NB4 (cell line): ENCODE measurements around the gene TRIM31.

Source experiments
- MYC ChIP-seq: IDR thresholded peaks from 2 replicates; pipeline ENCODE4 v1.6.1; 2011; ENCODE audit warnings: low read depth, low read length
- POLR2A ChIP-seq: IDR thresholded peaks from 2 replicates; pipeline ENCODE4 v1.6.1; 2011; ENCODE audit warnings: mild to moderate bottlenecking; ENCODE audit not compliant: insufficient read length; ENCODE audit errors: extremely low read depth
- TF ChIP-seq, protein P1 (sequence below): IDR thresholded peaks from one replicate; pipeline ENCODE4 v1.5.1; 2012; ENCODE audit warnings: low read depth, low read length
- TF ChIP-seq, protein P2 (sequence below): IDR thresholded peaks from 2 replicates; pipeline ENCODE4 v1.6.1; 2011; ENCODE audit warnings: low read depth, low read length

DNA sequence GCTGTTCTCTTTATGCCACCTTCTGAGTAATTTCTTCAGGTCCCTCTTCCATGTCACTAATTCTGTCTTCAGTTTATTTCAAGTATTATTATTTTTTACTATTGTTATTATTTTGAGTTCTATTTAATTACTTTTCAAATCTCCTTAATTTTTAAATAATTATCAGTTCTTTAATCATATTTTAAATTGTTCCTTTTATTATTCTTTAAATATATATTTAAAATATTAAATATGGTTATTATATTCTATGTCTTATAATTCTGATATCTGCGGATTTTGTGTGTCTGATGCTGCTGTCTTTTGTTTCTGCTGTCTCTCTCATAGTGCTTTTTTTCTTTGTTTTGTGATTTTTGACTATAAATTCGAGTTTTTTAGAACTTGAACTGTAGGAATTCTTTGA lies 49.6 kb downstream of the TRIM31 start:
- TF ChIP-seq, protein P1, sequence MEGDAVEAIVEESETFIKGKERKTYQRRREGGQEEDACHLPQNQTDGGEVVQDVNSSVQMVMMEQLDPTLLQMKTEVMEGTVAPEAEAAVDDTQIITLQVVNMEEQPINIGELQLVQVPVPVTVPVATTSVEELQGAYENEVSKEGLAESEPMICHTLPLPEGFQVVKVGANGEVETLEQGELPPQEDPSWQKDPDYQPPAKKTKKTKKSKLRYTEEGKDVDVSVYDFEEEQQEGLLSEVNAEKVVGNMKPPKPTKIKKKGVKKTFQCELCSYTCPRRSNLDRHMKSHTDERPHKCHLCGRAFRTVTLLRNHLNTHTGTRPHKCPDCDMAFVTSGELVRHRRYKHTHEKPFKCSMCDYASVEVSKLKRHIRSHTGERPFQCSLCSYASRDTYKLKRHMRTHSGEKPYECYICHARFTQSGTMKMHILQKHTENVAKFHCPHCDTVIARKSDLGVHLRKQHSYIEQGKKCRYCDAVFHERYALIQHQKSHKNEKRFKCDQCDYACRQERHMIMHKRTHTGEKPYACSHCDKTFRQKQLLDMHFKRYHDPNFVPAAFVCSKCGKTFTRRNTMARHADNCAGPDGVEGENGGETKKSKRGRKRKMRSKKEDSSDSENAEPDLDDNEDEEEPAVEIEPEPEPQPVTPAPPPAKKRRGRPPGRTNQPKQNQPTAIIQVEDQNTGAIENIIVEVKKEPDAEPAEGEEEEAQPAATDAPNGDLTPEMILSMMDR = no peak
- TF ChIP-seq POLR2A (no peak), MYC (no peak)
- TF ChIP-seq, protein P2, sequence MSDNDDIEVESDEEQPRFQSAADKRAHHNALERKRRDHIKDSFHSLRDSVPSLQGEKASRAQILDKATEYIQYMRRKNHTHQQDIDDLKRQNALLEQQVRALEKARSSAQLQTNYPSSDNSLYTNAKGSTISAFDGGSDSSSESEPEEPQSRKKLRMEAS = no peak
